K562 (cell line): ENCODE data around the gene ANAPC5. TPM values are rescaled to one million over a fixed set of nuclear protein-coding genes. Genes with fewer than 3 reads are reported as not detected.
A peak's percentile ranks its signal among the peaks of the same experiment; 100 is the strongest.

ENCODE experiments used
- ADNP ChIP-seq: fragments of 200-800 bp; sonication (Bioruptor generic); IDR thresholded peaks from 2 replicates; pipeline ENCODE4 v1.6.1; 2016; ENCODE audit warnings: missing genetic modification characterization, missing compliant biosample characterization
- ATF4 ChIP-seq: fragments of 450-650 bp; formaldehyde crosslinking; IDR thresholded peaks from 2 replicates; pipeline ENCODE4 v1.4.0; 2022; ENCODE audit warnings: mild to moderate bottlenecking, moderate library complexity
- CBX5 ChIP-seq: IDR thresholded peaks from 2 replicates; pipeline ENCODE4 v1.6.1; 2014; ENCODE audit warnings: low read depth, borderline replicate concordance
- FOXM1 ChIP-seq, 2 experiments: fragments of 450-650 bp in 1 of 2; sonication (generic) in 1 of 2; formaldehyde crosslinking in 1 of 2; IDR thresholded peaks; 2 replicates each; pipeline versions ENCODE4 v1.6.1 to v1.9.0; 2017 to 2022; ENCODE audit warnings: low read depth in 2 of 2, mild to moderate bottlenecking in 2 of 2, missing genetic modification reagents in 1 of 2, moderate library complexity in 1 of 2
- HNRNPL ChIP-seq: fragments of 200-400 bp; formaldehyde crosslinking; IDR thresholded peaks from 2 replicates; pipeline ENCODE4 v1.6.1; 2017; ENCODE audit warnings: low read depth, mild to moderate bottlenecking, low read length
- HNRNPUL1 ChIP-seq: fragments of 200-400 bp; formaldehyde crosslinking; IDR thresholded peaks from 2 replicates; pipeline ENCODE4 v1.6.1; 2017; ENCODE audit warnings: low read length
- NR3C1 ChIP-seq: sonication (generic); formaldehyde crosslinking; IDR thresholded peaks from 2 replicates; pipeline ENCODE4 v1.8.1; 2022; ENCODE audit warnings: missing genetic modification reagents
- PML ChIP-seq: IDR thresholded peaks from 2 replicates; pipeline ENCODE4 v1.6.1; 2012; ENCODE audit warnings: low read length, inconsistent platforms
- RBM34 ChIP-seq: fragments of 200-400 bp; formaldehyde crosslinking; IDR thresholded peaks from 2 replicates; pipeline ENCODE4 v1.6.1; 2018; ENCODE audit warnings: low read length, borderline replicate concordance; ENCODE audit not compliant: insufficient read depth
- SRF ChIP-seq, 2 experiments: fragments of 250-450, 450-650 bp in 1 of 2; sonication (Bioruptor Pico) in 1 of 2; sonication (generic) in 1 of 2; formaldehyde crosslinking; IDR thresholded peaks; 2 replicates each; pipeline versions ENCODE4 v1.5.0 to v1.5.1; 2020 to 2022; ENCODE audit warnings: mild to moderate bottlenecking in 1 of 2, missing genetic modification reagents in 1 of 2
- TRIM24 ChIP-seq, 2 experiments: fragments of 450-650 bp; IDR thresholded peaks; 2 replicates each; pipeline ENCODE4 v1.6.1; 2016
- U2AF2 ChIP-seq: fragments of 200-400 bp; formaldehyde crosslinking; optimal IDR thresholded peaks from 2 replicates; pipeline ENCODE3; 2017; ENCODE audit warnings: low read depth, mild to moderate bottlenecking, low read length
- ZEB2 ChIP-seq: fragments of 450-650 bp; IDR thresholded peaks from 2 replicates; pipeline ENCODE4 v1.6.1; 2016
- ZNF143 ChIP-seq: sonication (generic); formaldehyde crosslinking; IDR thresholded peaks from 2 replicates; pipeline ENCODE4 v1.9.0; 2022; ENCODE audit warnings: mild to moderate bottlenecking, missing genetic modification reagents
- ZNF232 ChIP-seq: sonication (generic); formaldehyde crosslinking; IDR thresholded peaks from 2 replicates; pipeline ENCODE4 v1.8.0; 2022; ENCODE audit warnings: mild to moderate bottlenecking, missing genetic modification reagents
- ZNF3 ChIP-seq: fragments of 250-450 bp; sonication (Bioruptor Pico); IDR thresholded peaks from 2 replicates; pipeline ENCODE4 v1.5.0; 2021; ENCODE audit warnings: mild to moderate bottlenecking, moderate library complexity
- ZNF324 ChIP-seq: fragments of 250-450 bp; sonication (Bioruptor Pico); IDR thresholded peaks from 2 replicates; pipeline ENCODE4 v1.4.0; 2020; ENCODE audit warnings: mild to moderate bottlenecking
- ZNF707 ChIP-seq: fragments of 250-450 bp; sonication (Bioruptor Pico); conservative IDR thresholded peaks from 2 replicates; pipeline ENCODE4 v1.8.0; 2022; ENCODE audit warnings: inconsistent platforms, mild to moderate bottlenecking, moderate library complexity
- ZSCAN29 ChIP-seq: fragments of 450-650 bp; IDR thresholded peaks from 2 replicates; pipeline ENCODE4 v1.6.1; 2017
- polyA plus RNA-seq, 8 experiments: library from polyadenylated mRNA; depleted of rRNA in 4 of 8; stranded (reverse) in 5 of 8; unstranded in 3 of 8; fragments of >200 nt; fragmentation: Nextera tagmentation in 2 of 8; fragmentation: Illumina TruSeq in 1 of 8; extraction: Ambion mirVana in 2 of 8; extraction: Trizol in 1 of 8; gene quantifications; 2 replicates each; pipeline versions ENCODE4 v1.2.1 to v1.2.3, GENCODE V29; 2011 to 2014; ENCODE audit warnings: inconsistent platforms in 1 of 8, missing spikeins in 1 of 8
- total RNA-seq, 7 experiments: library from RNA; depleted of rRNA in 6 of 7; stranded (reverse); fragments of >200 nt in 6 of 7; fragmentation: Illumina TruSeq in 2 of 7; extraction: Trizol in 2 of 7; gene quantifications; 2 replicates each; pipeline versions ENCODE4 v1.2.1 to v1.2.3, GENCODE V29; 2011 to 2021; ENCODE audit warnings: low replicate concordance in 1 of 7
- TF ChIP-seq, protein P1 (sequence below), 2 experiments: fragments of 450-650 bp in 1 of 2; IDR thresholded peaks; 2 replicates each; pipeline ENCODE4 v1.6.1; 2011 to 2017; ENCODE audit warnings: low read depth in 2 of 2, antibody characterized with exemption in 1 of 2, borderline replicate concordance in 1 of 2, low read length in 1 of 2, mild to moderate bottlenecking in 1 of 2, mixed read lengths in 1 of 2; ENCODE audit not compliant: control insufficient read depth in 1 of 2
- TF ChIP-seq, protein P2 (sequence below): sonication (generic); formaldehyde crosslinking; IDR thresholded peaks from 2 replicates; pipeline ENCODE4 v1.8.1; 2022; ENCODE audit warnings: missing genetic modification reagents
- TF ChIP-seq, protein P3 (sequence below): sonication (generic); formaldehyde crosslinking; IDR thresholded peaks from 2 replicates; pipeline ENCODE4 v1.8.1; 2023; ENCODE audit warnings: mild to moderate bottlenecking, missing genetic modification reagents

The ANAPC5 gene
- total and polyA plus RNA-seq, 9 of the 15 experiments (the other 6 are each of a cell fraction or from before 2014, with no cell fraction given), result 136 to 315 (median 197) TPM

DNA sequence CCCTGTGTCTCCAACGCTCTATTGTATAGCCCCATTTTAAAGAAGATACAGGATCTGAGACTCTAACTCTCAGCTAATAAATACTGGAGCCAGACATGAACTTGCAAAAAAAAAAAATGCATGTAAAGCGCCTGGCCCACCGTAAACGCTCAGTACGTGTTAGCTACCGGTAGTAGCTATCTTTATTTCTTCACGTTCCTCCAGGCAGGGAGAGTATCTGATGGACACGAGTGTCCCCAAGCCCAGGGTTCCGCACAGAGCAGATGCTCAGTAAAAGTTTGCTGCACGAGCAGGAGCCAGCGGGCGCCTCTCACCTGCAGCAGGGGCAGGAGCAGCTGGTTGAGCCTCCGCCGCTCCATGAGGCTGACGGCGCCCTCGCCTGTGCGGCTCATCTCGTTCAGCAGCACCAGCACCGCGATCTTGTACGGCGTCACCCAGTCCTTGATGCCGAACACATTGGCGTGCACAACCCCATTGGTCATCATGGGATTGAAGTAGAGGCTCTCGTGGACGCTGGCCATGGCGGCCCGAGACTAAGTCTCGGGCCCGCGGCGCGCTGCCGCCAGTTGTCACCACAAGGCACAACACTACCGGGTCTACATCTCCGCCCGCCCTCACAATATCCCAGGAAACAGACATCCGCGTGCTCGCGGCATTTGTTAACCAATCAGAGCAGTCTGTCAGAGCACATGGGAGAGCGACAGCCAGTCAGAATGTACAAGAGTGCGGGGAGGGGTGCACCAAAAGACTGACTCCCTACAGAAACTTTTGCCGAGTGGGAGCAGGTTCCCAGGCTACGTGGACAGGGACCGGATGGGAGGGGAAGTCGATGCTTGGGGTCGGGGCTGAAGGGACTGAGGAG, at the start of gene ANAPC5 (continued):
- TF ChIP-seq, protein P1, sequence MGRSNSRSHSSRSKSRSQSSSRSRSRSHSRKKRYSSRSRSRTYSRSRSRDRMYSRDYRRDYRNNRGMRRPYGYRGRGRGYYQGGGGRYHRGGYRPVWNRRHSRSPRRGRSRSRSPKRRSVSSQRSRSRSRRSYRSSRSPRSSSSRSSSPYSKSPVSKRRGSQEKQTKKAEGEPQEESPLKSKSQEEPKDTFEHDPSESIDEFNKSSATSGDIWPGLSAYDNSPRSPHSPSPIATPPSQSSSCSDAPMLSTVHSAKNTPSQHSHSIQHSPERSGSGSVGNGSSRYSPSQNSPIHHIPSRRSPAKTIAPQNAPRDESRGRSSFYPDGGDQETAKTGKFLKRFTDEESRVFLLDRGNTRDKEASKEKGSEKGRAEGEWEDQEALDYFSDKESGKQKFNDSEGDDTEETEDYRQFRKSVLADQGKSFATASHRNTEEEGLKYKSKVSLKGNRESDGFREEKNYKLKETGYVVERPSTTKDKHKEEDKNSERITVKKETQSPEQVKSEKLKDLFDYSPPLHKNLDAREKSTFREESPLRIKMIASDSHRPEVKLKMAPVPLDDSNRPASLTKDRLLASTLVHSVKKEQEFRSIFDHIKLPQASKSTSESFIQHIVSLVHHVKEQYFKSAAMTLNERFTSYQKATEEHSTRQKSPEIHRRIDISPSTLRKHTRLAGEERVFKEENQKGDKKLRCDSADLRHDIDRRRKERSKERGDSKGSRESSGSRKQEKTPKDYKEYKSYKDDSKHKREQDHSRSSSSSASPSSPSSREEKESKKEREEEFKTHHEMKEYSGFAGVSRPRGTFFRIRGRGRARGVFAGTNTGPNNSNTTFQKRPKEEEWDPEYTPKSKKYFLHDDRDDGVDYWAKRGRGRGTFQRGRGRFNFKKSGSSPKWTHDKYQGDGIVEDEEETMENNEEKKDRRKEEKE (IDR thresholded peaks at IDR 0.05; ENCODE audit: borderline replicate concordance in 1 of 2, control insufficient read depth in 1 of 2, low read depth in 2 of 2, low read length in 1 of 2), result peak in 1 of 2 experiments; percentile 83; a peak in 1 of 4 replicates
- TF ChIP-seq ZNF232 (CRISPR knock-in tag), result no peak
- peak in 1 of 2 experiments; percentile 98; a peak in 2 of 4 replicates for TF ChIP-seq TRIM24 (IDR thresholded peaks at IDR 0.05)
- TF ChIP-seq ZNF707 (CRISPR knock-in tag), result no peak
- peak; percentile 90 for TF ChIP-seq FOXM1 (IDR thresholded peaks at IDR 0.05; ENCODE audit: low read depth)
- TF ChIP-seq FOXM1 (CRISPR knock-in tag; IDR thresholded peaks at IDR 0.05; ENCODE audit: low read depth), result no peak
- TF ChIP-seq, protein P2, sequence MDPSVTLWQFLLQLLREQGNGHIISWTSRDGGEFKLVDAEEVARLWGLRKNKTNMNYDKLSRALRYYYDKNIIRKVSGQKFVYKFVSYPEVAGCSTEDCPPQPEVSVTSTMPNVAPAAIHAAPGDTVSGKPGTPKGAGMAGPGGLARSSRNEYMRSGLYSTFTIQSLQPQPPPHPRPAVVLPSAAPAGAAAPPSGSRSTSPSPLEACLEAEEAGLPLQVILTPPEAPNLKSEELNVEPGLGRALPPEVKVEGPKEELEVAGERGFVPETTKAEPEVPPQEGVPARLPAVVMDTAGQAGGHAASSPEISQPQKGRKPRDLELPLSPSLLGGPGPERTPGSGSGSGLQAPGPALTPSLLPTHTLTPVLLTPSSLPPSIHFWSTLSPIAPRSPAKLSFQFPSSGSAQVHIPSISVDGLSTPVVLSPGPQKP (CRISPR knock-in tag), result no peak
- TF ChIP-seq, protein P3, sequence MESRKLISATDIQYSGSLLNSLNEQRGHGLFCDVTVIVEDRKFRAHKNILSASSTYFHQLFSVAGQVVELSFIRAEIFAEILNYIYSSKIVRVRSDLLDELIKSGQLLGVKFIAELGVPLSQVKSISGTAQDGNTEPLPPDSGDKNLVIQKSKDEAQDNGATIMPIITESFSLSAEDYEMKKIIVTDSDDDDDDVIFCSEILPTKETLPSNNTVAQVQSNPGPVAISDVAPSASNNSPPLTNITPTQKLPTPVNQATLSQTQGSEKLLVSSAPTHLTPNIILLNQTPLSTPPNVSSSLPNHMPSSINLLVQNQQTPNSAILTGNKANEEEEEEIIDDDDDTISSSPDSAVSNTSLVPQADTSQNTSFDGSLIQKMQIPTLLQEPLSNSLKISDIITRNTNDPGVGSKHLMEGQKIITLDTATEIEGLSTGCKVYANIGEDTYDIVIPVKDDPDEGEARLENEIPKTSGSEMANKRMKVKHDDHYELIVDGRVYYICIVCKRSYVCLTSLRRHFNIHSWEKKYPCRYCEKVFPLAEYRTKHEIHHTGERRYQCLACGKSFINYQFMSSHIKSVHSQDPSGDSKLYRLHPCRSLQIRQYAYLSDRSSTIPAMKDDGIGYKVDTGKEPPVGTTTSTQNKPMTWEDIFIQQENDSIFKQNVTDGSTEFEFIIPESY (CRISPR knock-in tag), result no peak
- no peak for TF ChIP-seq CBX5
- no peak for TF ChIP-seq SRF (CRISPR knock-in tag; IDR thresholded peaks at IDR 0.05)
- TF ChIP-seq RBM34, result no peak
- TF ChIP-seq ZNF324 (CRISPR knock-in tag), result no peak
- no peak for TF ChIP-seq ATF4 (CRISPR knock-in tag)
- peak; percentile 98 for TF ChIP-seq ZEB2
- TF ChIP-seq ZNF3 (CRISPR knock-in tag), result no peak
- TF ChIP-seq U2AF2, result no peak
- no peak for TF ChIP-seq ADNP
- TF ChIP-seq HNRNPL, result no peak
- peak; percentile 86; the same call in 1 of the 2 replicates for TF ChIP-seq PML
- TF ChIP-seq ZSCAN29, result no peak
- TF ChIP-seq HNRNPUL1, result no peak
- no peak for TF ChIP-seq NR3C1 (CRISPR knock-in tag)
- TF ChIP-seq ZNF143 (CRISPR knock-in tag), result no peak
